ENCODE measurements around the gene SH2D1B.
"Not testable (repeated sequence)": the region's sequence is repeated elsewhere in the genome, so short reads cannot be mapped to it uniquely, and the experiment has no call there.

SH2D1B gene

GRCh38 chr1:162412002-162412401 is at the start of gene SH2D1B:
Gene SH2D1B (minus strand): TSS chr1:162412136. CDS start chr1:162412016, 120 bp downstream.
- no peak for DNase-seq (ENCODE audit: low read depth)
- no peak for TF ChIP-seq CTCF (IDR thresholded peaks at IDR 0.05; ENCODE audit: insufficient read depth, low read depth, low read length, missing control alignments)
- H3K4me3 ChIP-seq (ENCODE audit: low read depth, low read length), result no peak within 1 kb of the TSS

- H3K4me3 ChIP-seq (ENCODE audit: low read depth, low read length), result no peak overlapping the region
- no peak for DNase-seq (ENCODE audit: low read depth)
- no peak for TF ChIP-seq CTCF (IDR thresholded peaks at IDR 0.05; ENCODE audit: insufficient read depth, low read depth, low read length, missing control alignments)
These were observed 46.3 kb upstream of the SH2D1B start for GRCh38 chr1:162458236-162458635.

- H3K4me3 ChIP-seq (ENCODE audit: low read depth, low read length), result no peak overlapping the region
- no peak for DNase-seq (ENCODE audit: low read depth)
These were observed 44.4 kb upstream of the SH2D1B start for GRCh38 chr1:162456323-162456722.

GRCh38 chr1:162454361-162454760 is 42.4 kb upstream of the SH2D1B start:
- not testable (repeated sequence) for DNase-seq (ENCODE audit: low read depth); H3K4me3 ChIP-seq (ENCODE audit: low read depth, low read length)

More at GRCh38 chr1:162456323-162456722, 44.4 kb upstream of the SH2D1B start:
- TF ChIP-seq CTCF (IDR thresholded peaks at IDR 0.05; ENCODE audit: insufficient read depth, low read depth, low read length, missing control alignments), result no peak

GRCh38 chr1:162446946-162447345 is 35.0 kb upstream of the SH2D1B start:
- no peak overlapping the region for H3K4me3 ChIP-seq (ENCODE audit: low read depth, low read length)
- TF ChIP-seq CTCF (IDR thresholded peaks at IDR 0.05; ENCODE audit: insufficient read depth, low read depth, low read length, missing control alignments), result no peak
- DNase-seq (ENCODE audit: low read depth), result no peak

- no peak for TF ChIP-seq CTCF (IDR thresholded peaks at IDR 0.05; ENCODE audit: insufficient read depth, low read depth, low read length, missing control alignments)
- H3K4me3 ChIP-seq (ENCODE audit: low read depth, low read length), result no peak overlapping the region
- DNase-seq (ENCODE audit: low read depth), result no peak
These were observed 33.0 kb upstream of the SH2D1B start for GRCh38 chr1:162444903-162445302.

- DNase-seq (ENCODE audit: low read depth); H3K4me3 ChIP-seq (ENCODE audit: low read depth, low read length): not testable (repeated sequence)
These were observed 21.2 kb upstream of the SH2D1B start for GRCh38 chr1:162432977-162433713.

- no peak overlapping the region for H3K4me3 ChIP-seq (ENCODE audit: low read depth, low read length)
- no peak for DNase-seq (ENCODE audit: low read depth)
- no peak for TF ChIP-seq CTCF (IDR thresholded peaks at IDR 0.05; ENCODE audit: insufficient read depth, low read depth, low read length, missing control alignments)
These were observed 18.6 kb upstream of the SH2D1B start for GRCh38 chr1:162430583-162430982.
